ENCODE results near the gene ADCY5. TPM values are rescaled to one million over a fixed set of nuclear protein-coding genes. Genes with fewer than 3 reads are reported as not detected.

The ADCY5 gene
- total RNA-seq, 1 donor from 2014 or later = 4.0 TPM

GRCh38 chr3:123301331-123302184 lies 147.3 kb downstream of the ADCY5 start:
- DNase-seq = no peak

- DNase-seq = no peak
Observed at GRCh38 chr3:123300583-123300982, 148.3 kb downstream of the ADCY5 start.

DNA sequence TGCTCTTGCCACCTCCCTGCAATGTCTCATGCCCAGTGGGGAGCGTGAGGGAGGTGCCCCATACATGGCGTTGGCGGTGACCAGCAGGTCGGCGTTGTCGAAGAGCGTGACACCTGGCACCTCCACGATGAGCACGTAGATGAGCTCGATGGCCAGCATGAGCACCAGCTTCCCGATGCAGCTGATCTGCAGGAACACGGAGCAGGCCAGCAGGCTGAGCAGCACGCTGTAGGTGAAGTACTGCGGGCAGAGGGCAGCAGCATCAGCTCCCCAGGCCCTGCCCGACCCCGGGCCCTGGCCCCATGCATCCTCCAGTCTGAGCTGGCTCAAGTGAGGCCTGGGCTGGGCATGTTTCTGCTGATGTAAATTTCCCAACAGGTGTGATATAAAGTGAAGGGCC lies 148.8 kb downstream of the ADCY5 start:
- DNase-seq = no peak

GRCh38 chr3:123299581-123299980 lies 149.3 kb downstream of the ADCY5 start:
- no peak for DNase-seq

- no peak for DNase-seq
Observed at GRCh38 chr3:123298903-123299302, 150.0 kb downstream of the ADCY5 start.

DNA sequence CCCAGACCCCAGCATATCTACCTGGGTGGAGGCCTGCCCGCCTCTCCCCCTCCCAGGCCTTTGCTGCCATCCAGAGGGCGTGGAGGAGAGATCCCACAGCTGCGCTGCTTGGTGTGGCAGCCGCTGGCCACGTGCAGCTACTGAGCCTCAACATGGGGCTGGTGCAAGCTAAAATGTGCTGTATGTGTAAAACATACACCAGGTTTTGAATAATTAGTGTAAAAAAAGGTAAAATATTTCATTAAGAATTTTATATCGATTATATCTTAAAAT lies 151.3 kb downstream of the ADCY5 start:
- no peak for DNase-seq

- no peak for DNase-seq
Observed at GRCh38 chr3:123296836-123297626, 151.9 kb downstream of the ADCY5 start.

DNA sequence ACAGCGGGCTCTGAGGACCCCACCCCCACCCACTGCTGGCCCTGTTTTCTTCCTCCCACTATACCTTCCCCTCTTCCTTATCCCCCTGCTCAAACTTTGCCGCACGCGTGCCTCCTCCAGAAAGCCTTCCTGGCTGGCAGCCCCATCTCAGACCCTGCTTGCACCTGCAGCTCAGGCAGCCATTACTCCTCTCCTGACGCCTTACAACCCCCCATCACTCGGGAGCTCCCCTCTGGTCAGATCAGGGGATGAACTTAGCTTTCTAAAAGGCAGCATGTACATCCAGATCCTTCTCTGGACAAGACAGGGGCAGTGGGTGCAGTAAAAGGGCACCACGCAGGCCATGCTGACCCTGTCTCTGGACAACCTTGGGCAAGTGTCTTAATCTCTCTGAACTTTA lies 152.6 kb downstream of the ADCY5 start:
- no peak for DNase-seq

- DNase-seq = no peak
Observed at GRCh38 chr3:123295901-123296250, 153.0 kb downstream of the ADCY5 start.

- DNase-seq = no peak
Observed at GRCh38 chr3:123295171-123295900, 153.6 kb downstream of the ADCY5 start.

DNA sequence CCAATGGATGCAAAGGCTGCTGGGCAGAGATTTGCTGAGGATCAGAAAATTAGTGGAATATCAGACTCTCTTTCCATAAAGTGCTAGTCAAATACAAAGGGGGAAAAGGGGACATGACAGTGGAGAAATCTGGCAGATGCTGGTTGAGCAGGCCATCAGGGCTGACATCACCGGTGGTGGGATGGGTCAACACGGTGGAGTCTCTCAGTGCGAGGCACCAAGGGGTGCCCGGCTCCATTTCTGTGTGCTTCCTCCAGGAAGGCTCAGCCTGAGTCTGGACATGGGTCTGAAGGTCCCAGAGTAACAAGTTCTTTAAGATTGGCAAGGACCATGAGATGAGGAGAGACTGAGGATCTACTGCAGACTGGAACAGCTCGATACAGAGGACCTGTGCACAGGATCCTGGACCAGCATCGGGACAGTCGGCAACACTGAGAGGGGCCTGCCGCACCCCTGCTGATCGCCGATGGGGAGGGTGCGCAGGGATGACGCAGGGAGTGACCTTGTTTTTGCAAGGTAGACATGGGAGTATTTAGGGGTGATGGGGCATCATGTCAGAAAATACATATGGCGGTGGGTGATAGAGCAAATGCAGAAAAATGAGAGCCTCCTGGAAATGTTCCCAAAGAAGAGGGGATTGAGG lies 154.5 kb downstream of the ADCY5 start:
- DNase-seq = no peak

DNA sequence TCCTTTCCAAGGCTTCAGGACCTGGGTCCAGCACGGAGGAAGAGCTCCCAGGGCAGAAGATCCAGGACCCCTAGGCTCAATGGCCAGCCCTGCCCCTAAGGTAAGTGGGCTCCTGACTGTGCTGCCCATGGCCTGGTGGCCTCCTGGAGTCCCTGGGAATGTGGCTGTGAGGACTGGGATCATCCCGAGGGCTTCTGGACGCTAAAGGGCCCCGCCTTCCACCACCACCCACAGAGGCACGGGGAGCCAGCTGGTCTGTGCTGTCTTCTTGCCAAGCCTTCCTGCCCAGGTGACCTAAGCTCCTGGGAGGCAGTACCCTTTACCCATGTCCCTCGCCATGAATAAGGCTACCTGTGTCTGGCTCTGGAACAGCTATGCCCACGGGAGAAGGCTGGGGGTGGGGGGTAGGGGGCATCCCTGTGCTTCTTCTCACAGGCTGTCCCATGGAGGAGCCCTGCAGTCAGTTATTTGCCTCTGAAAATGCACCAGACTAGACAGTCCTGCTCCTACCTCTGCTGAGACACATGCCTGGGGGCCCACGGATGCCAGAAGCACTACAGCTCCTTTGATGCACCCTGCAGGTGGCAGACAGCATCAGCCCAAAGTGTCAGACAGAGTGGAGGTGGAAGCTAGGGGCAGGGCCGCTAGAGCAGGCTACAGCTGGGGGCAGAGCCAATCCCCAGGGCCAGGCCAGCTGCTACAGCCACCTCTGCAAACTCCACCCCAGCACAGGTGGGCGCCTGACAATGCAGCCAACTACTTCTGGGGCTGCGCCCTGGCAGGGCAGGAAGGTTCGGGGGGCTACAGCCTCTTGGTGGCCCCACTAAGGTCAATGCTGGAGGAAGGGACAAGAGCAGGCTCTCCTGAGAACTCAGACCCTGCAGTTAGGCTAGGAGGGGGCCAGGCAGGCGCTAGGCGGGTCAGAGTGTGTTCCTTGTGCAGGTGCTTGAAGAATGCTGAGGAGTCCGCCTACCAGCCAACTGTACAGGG lies 156.3 kb downstream of the ADCY5 start:
- no peak for DNase-seq

DNA sequence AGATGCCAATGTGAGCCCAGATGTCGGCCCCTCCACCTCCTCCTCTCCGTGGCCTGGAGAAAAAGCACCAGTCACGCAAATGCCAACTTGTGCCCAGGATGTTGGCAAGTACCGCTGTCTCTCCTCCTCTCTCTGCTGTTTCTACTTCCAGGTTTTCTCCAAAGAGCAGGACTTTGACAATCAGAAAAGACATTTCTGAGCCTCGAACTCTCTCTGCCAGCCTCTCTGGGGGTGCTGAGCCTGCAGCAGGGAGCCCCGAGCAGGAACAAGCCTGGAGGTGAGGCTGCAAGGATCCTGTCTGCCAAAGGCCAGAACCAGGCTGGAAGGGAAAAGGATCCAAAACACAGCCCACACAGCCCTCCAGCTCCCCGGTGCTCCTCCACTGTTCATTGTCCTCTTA lies 157.5 kb downstream of the ADCY5 start:
- no peak for DNase-seq

- no peak for DNase-seq
Observed at GRCh38 chr3:123290962-123291361, 157.9 kb downstream of the ADCY5 start.

DNA sequence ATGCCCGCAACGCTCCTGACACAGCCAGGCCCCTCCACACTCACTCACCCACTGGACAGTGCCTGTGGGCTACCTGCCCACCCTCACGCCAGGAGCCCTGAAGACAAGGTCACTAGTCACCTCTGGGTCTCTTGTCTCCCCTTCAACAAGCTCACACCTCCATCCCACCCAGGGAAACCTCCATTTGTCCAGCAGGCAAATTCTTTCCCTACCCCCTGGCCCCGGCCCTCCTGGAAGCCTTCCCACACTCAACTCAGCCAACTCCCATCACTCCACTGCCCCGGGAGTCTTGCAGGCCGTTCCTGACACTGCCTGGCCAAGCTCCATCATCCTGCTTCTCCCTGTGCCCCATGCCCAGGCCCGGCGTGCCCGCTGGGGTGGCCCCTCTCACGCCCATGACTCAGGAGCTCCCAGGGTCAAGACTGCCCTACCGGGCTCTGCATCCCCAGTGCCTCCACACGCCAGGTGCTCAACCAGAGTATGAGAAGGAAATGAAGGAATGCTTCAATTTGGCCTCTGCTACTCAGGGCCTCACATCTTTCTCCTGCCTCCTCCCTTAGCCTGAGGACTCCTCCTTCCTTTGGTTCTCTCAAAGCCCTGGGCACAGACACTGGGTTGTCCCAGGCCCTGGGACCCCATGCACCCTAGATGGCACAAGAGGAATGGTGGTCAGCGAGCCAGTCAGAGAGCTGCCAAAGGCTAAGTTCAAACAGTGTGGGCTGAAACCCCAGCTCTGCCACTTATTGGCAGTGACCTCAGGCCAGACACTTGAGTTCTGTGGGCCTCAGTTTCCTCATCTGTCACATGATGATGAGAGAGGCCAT lies 158.6 kb downstream of the ADCY5 start:
- no peak for DNase-seq

GRCh38 chr3:123289391-123290106 lies 159.3 kb downstream of the ADCY5 start:
- DNase-seq = no peak

- DNase-seq = no peak
Observed at GRCh38 chr3:123287962-123288302, 161.0 kb downstream of the ADCY5 start.

DNA sequence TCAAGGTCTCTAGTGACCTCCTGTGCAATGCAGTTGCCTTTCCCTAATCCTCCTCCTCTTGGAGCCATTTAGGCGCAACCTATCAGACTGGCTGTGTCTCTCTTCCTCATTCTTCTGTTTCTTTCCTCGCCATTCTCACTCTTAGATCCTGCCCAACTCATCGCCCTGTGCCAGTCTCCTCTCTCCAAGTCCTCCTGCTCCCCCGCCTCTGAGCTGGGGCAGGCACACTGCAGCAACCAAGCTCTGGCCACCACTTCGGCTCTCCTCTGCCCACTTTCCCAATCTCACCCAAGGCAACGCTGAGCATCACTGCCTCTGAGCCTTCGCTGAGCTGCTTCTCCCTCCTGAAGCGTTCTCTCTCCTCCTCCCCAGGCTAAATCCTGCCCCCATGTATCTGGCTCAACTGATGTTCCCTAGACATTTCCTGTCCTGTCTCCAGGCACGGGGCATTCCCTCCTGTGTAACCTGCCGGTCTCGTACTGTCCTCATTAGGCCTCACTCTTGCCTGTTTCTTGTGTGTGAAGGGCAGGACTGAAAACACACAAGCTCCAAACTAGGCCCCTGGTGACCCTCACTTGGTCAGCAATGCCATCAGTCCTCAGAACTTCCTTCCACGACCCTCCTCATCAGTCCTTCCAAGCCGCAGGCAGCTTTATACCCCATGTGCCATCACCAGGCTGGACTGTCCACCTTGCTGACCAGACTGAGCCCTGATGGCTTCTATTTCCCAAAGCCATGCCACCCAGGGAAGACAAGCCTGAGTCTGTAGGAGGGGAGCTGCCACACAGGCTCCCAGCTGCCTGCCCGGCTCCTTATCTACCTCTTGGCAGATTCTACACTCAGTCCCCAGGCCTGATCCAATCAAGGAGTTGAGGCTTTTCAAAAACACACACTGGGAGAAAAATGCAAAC lies 161.6 kb downstream of the ADCY5 start:
- no peak for DNase-seq

All from skin of body (tissue), 2 donors.